Measurements from ENCODE around the gene RALGPS2. TPM values are rescaled to one million over a fixed set of nuclear protein-coding genes. Genes with fewer than 3 reads are reported as not detected.

The RALGPS2 gene
- total and polyA plus RNA-seq, 9 of the 15 experiments (the other 6 are each of a cell fraction or from before 2014, with no cell fraction given), result 0.28 to 6.5 (median 2.6) TPM

DNA sequence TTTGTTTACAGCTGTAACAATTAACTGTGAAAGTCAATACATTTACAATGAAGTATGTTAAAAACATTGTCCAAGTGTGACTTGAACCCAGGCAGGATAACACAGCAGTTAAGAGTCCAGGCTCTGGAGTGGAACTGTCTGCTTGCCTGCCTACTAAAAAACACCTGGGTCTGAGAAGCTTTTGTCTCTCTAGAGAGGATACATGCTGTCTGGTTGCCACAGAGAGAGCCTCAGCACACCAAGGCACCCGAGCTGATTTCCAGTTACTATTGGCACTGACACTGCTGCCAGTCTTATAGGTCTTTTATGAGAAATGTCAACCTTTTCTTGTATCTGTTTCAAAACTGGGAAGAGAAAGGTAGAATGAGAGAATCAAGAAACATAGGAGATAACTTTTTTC lies 20.2 kb upstream of the RALGPS2 start:
- H3K4me2 ChIP-seq (ENCODE audit: insufficient read depth, low read length), result no peak overlapping the region
- FAIRE-seq (no peak), ATAC-seq (no peak), DNase-seq (ENCODE audit: extremely low read depth in 1 of 4, low spot score in 3 of 4) (no peak)
- H3K27me3 ChIP-seq (ENCODE audit: control insufficient read depth in 2 of 2, insufficient read depth in 2 of 2, low read length in 2 of 2), result 0 out of 5 replicates have a peak, but pooled peaks cover 0 to 2% of the 10 kb centered on the region in 2 experiments
- no peak overlapping the region for H2AFZ ChIP-seq (ENCODE audit: low read depth, low read length)
- H3K4me1 ChIP-seq (replicated peaks in 1 of 2; ENCODE audit: control insufficient read depth in 2 of 2, insufficient read depth in 2 of 2, low read length in 2 of 2), result no peaks in the 10 kb centered on the region
- no peaks in the 10 kb centered on the region for H3K79me2 ChIP-seq (ENCODE audit: control insufficient read depth, insufficient read depth, low read length)
- WGBS (ENCODE audit: insufficient coverage, low coverage, missing lambda C conversion rate), result 0% methylated on average over 1 of the region's 1 CpG
- no TSS peak for BruUV-seq (replicated peaks)
- intact Hi-C loops (cut with micrococcal nuclease) (no loop called here), in situ Hi-C loops (cut with MboI) (no loop called here)
- H3K9ac ChIP-seq (ENCODE audit: insufficient read depth in 1 of 2, low read depth in 2 of 2, low read length in 2 of 2), result no peak overlapping the region
- H3K36me3 ChIP-seq (ENCODE audit: control insufficient read depth, insufficient read depth, low read length), result no peaks in the 10 kb centered on the region
- TF ChIP-seq PHF21A (IDR thresholded peaks at IDR 0.05; ENCODE audit: borderline replicate concordance, low read depth) (no peak), LEF1 (IDR thresholded peaks at IDR 0.05) (no peak), BHLHE40 (IDR thresholded peaks at IDR 0.05; ENCODE audit: low read length) (no peak), ZNF699 (CRISPR knock-in tag; IDR thresholded peaks at IDR 0.05; ENCODE audit: insufficient replicate concordance) (no peak), TAF9B (IDR thresholded peaks at IDR 0.05; ENCODE audit: partially characterized antibody) (no peak), ZNF41 (CRISPR knock-in tag; conservative IDR thresholded peaks at IDR 0.05) (no peak), HNRNPH1 (optimal IDR thresholded peaks at IDR 0.05; ENCODE audit: low read depth, low read length) (no peak)
- TF ChIP-seq, protein P1, sequence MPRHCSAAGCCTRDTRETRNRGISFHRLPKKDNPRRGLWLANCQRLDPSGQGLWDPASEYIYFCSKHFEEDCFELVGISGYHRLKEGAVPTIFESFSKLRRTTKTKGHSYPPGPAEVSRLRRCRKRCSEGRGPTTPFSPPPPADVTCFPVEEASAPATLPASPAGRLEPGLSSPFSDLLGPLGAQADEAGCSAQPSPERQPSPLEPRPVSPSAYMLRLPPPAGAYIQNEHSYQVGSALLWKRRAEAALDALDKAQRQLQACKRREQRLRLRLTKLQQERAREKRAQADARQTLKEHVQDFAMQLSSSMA (CRISPR knock-in tag; IDR thresholded peaks at IDR 0.05), result no peak
- H3K9me1 ChIP-seq (ENCODE audit: control insufficient read depth, insufficient read depth, low read length), result no peaks in the 10 kb centered on the region
- CTCF ChIA-PET (ENCODE audit: low intra/inter-chr PET ratio), result no interaction called here
- POLR2A ChIA-PET, result no interaction called here
- H3K4me3 ChIP-seq, result no peak overlapping the region
- no peaks in the 10 kb centered on the region for H4K20me1 ChIP-seq (replicated peaks; ENCODE audit: control insufficient read depth, insufficient read depth, low read length)
- no peak overlapping the region for H3K27ac ChIP-seq (ENCODE audit: extremely low read depth, low read depth, low read length)
- H3K9me3 ChIP-seq (replicated peaks; ENCODE audit: control insufficient read depth, insufficient read depth, low read depth, low read length), result no peaks in the 10 kb centered on the region
